Body of pancreas (tissue), 4 donors: ENCODE measurements around the gene ATG7. TPM values are rescaled to one million over a fixed set of nuclear protein-coding genes. Genes with fewer than 3 reads are reported as not detected.

ENCODE experiments used
- ATAC-seq: fragments of 150-250 bp; one replicate; pipeline ENCODE4 v1.9.1; 2016
- DNase-seq, 4 donors: peaks; one replicate each; pipeline ENCODE4 v3.0.0-alpha.2; 2019
- H3K27ac ChIP-seq, 4 donors: fragments of 200-600 bp; sonication (generic); 1 replicate in 3 of 4; 2 replicates in 1 of 4; pipeline versions ENCODE4 v1.5.1 to v1.6.1; 2016 to 2019; ENCODE audit warnings: mild to moderate bottlenecking in 1 of 4, mixed read lengths in 1 of 4, moderate library complexity in 1 of 4
- H3K27me3 ChIP-seq, 2 donors: fragments of 200-600 bp; sonication (generic); one replicate each; pipeline ENCODE4 v1.6.0; 2016; ENCODE audit warnings: mild to moderate bottlenecking in 1 of 2
- H3K36me3 ChIP-seq, 2 donors: fragments of 200-600 bp; sonication (generic); replicated peaks in 1 of 2; 2 replicates each; pipeline ENCODE4 v1.5.1; 2016; ENCODE audit warnings: low read depth in 2 of 2; ENCODE audit not compliant: insufficient read depth in 1 of 2
- H3K4me1 ChIP-seq: fragments of 200-600 bp; sonication (generic); one replicate; pipeline ENCODE4 v1.6.0; 2016
- H3K4me3 ChIP-seq, 2 donors: fragments of 200-600 bp; sonication (generic); 1 replicate in 1 of 2; 2 replicates in 1 of 2; pipeline ENCODE4 v1.5.1; 2016 to 2019
- H3K9me3 ChIP-seq, 3 donors: fragments of 200-600 bp; sonication (generic); 1 replicate in 2 of 3; 2 replicates in 1 of 3; pipeline ENCODE4 v1.5.1; 2016
- CTCF ChIP-seq, 7 experiments: fragments of 450-650 bp in 4 of 7; fragments of 200-600 bp in 3 of 7; sonication (generic) in 3 of 7; IDR thresholded peaks; one replicate each; pipeline ENCODE4 v1.5.1; 2016 to 2019; ENCODE audit warnings: antibody characterized with exemption in 7 of 7
- POLR2A ChIP-seq, 3 donors: fragments of 450-650 bp; IDR thresholded peaks; one replicate each; pipeline ENCODE4 v1.6.1; 2016; ENCODE audit warnings: antibody characterized with exemption in 3 of 3, mild to moderate bottlenecking in 2 of 3
- WGBS, 2 donors: methylation state at CpG; one replicate each; pipeline ENCODE4 v1.1.5; 2017; 5-methylcytosine and 5-hydroxymethylcytosine counted together
- intact Hi-C: fragments of 100-400 bp; cut with DNase I; formaldehyde crosslinking; loops from one replicate; pipeline ENCODE4 v1.15.1; 2023
- total RNA-seq, 2 donors: library from RNA; depleted of rRNA; stranded (reverse); fragments of >200 nt; gene quantifications; one replicate each; pipeline ENCODE4 v1.1.0, GENCODE V29; 2016

The ATG7 gene
- total RNA-seq, 2 donors from 2014 or later = 40.5 to 43.6 TPM

GRCh38 chr3:11245827-11246662, 26.2 kb upstream of the ATG7 start:
- H3K4me1 ChIP-seq = no peaks in the 10 kb centered on the region
- DNase-seq (no peak), ATAC-seq (no peak)
- no peak overlapping the region for H3K4me3 ChIP-seq
- H3K36me3 ChIP-seq = no peaks in the 10 kb centered on the region
- no peak overlapping the region for H3K27ac ChIP-seq
- intact Hi-C loops = no loop called here
- H3K9me3 ChIP-seq = no peaks in the 10 kb centered on the region
- no peaks in the 10 kb centered on the region for H3K27me3 ChIP-seq
- 74 to 80% methylated on average over 6 of the region's 6 CpGs for WGBS, 2 donors
- TF ChIP-seq POLR2A (IDR thresholded peaks at IDR 0.05) (no peak), CTCF (IDR thresholded peaks at IDR 0.05) (no peak)

GRCh38 chr3:11246663-11246970, 25.6 kb upstream of the ATG7 start:
- intact Hi-C loops = no loop called here
- Histone ChIP-seq H3K4me3 (no peak overlapping the region), H3K9me3 (no peaks in the 10 kb centered on the region), H3K27ac (no peak overlapping the region), H3K4me1 (no peaks in the 10 kb centered on the region), H3K27me3 (no peaks in the 10 kb centered on the region), H3K36me3 (no peaks in the 10 kb centered on the region)
- DNase-seq (no peak), ATAC-seq (no peak)
- 87 to 93% methylated on average over 2 of the region's 2 CpGs for WGBS, 2 donors
- TF ChIP-seq CTCF (IDR thresholded peaks at IDR 0.05) (no peak), POLR2A (IDR thresholded peaks at IDR 0.05) (no peak)

- no peak for ATAC-seq
- intact Hi-C loops = no loop called here
- no peak overlapping the region for H3K4me3 ChIP-seq
- no peaks in the 10 kb centered on the region for H3K36me3 ChIP-seq
- no peak overlapping the region for H3K27ac ChIP-seq
- no peaks in the 10 kb centered on the region for H3K9me3 ChIP-seq
- no peaks in the 10 kb centered on the region for H3K4me1 ChIP-seq
- no peak for DNase-seq
- TF ChIP-seq POLR2A (IDR thresholded peaks at IDR 0.05) (no peak), CTCF (IDR thresholded peaks at IDR 0.05) (no peak)
- WGBS, 2 donors = 55 to 67% methylated on average over 8 of the region's 8 CpGs
- no peaks in the 10 kb centered on the region for H3K27me3 ChIP-seq
These were observed 24.8 kb upstream of the ATG7 start for GRCh38 chr3:11247362-11247761.

GRCh38 chr3:11248596-11248995, 23.6 kb upstream of the ATG7 start:
- DNase-seq = no peak
- TF ChIP-seq CTCF (IDR thresholded peaks at IDR 0.05) (no peak), POLR2A (IDR thresholded peaks at IDR 0.05) (no peak)
- no peaks in the 10 kb centered on the region for H3K36me3 ChIP-seq
- H3K4me1 ChIP-seq = no peaks in the 10 kb centered on the region
- no peak overlapping the region for H3K4me3 ChIP-seq
- WGBS, 2 donors = 84 to 90% methylated on average over 5 to 6 of the region's 6 CpGs
- no peaks in the 10 kb centered on the region for H3K9me3 ChIP-seq
- intact Hi-C loops = no loop called here
- no peak overlapping the region for H3K27ac ChIP-seq
- no peak for ATAC-seq
- no peaks in the 10 kb centered on the region for H3K27me3 ChIP-seq
